Activated B cell treated with CpG ODN at 0.5 μM for 24 hours (primary cell): Measurements from ENCODE around the gene CCNB1. TPM values are rescaled to one million over a fixed set of nuclear protein-coding genes. Genes with fewer than 3 reads are reported as not detected.
"Not testable (repeated sequence)": the region's sequence is repeated elsewhere in the genome, so short reads cannot be mapped to it uniquely, and the experiment has no call there.

Experiments
- ATAC-seq: fragments of 200-7000 bp; cut with Tn5 transposase; one replicate; pipeline ENCODE4 v1.10.0; 2021; ENCODE audit warnings: low read depth, mild to moderate bottlenecking, moderate library complexity
- CTCF ChIA-PET: fragments of 350-600 bp; sonication (Branson Sonifier 250); formaldehyde crosslinking; loops from one replicate; lab custom pipeline; 2021; ENCODE audit warnings: antibody characterized with exemption; lab: Charles Lee
- POLR2A ChIA-PET: fragments of 350-600 bp; sonication (Branson Sonifier 250); formaldehyde crosslinking; loops from one replicate; lab custom pipeline; 2021; ENCODE audit warnings: antibody characterized with exemption; lab: Charles Lee
- DNase-seq: peaks from one replicate; pipeline ENCODE4 v3.0.0; 2022
- H3K27ac Mint-ChIP-seq: one replicate; pipeline ENCODE4 v1.8.0; 2020; ENCODE audit warnings: mixed read lengths
- H3K27me3 Mint-ChIP-seq: one replicate; pipeline ENCODE4 v1.8.0; 2021; ENCODE audit warnings: mixed read lengths
- H3K36me3 Mint-ChIP-seq: one replicate; pipeline ENCODE4 v1.8.0; 2021; ENCODE audit warnings: low read depth, mixed read lengths
- H3K4me1 Mint-ChIP-seq: one replicate; pipeline ENCODE4 v1.8.0; 2021; ENCODE audit warnings: mixed read lengths
- H3K4me3 Mint-ChIP-seq: one replicate; pipeline ENCODE4 v1.8.0; 2020; ENCODE audit warnings: mild to moderate bottlenecking, mixed read lengths
- H3K9me3 Mint-ChIP-seq: one replicate; pipeline ENCODE4 v1.8.0; 2020; ENCODE audit warnings: mixed read lengths
- intact Hi-C: fragments of 100-400 bp; cut with micrococcal nuclease; formaldehyde crosslinking; loops from one replicate; pipeline ENCODE4 v1.15.1; 2024
- total RNA-seq: library from RNA; stranded (reverse); gene quantifications from 2 replicates; pipeline ENCODE4 v1.2.3, GENCODE V29; 2022
- TF ChIP-seq, protein P1 (sequence below): fragments of 200-600 bp; IDR thresholded peaks from one replicate; pipeline ENCODE4 v1.8.0; 2022; ENCODE audit warnings: antibody characterized with exemption, mild to moderate bottlenecking

Gene CCNB1
- total RNA-seq, 1 donor from 2014 or later = 10.6 TPM

DNA sequence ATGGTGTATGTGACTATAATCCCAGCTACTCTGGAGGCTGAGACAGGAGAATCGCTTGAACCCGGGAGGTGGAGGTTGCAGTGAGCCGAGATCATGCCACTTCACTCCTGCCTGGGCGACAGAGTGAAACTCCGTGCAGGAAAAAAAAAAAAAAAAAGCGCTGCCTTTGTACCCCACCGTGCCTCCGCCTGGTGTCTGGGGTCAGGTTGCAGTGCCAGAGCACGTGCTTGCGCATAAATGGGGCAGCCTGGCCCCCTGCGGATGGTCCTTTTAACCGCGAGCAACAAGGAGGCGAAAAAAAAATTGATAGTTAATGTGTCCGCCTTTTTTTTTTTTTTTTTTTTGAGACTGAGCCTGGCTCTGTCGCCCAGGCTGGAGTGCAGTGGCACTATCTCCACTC lies 6.3 kb upstream of the CCNB1 start:
- POLR2A ChIA-PET = no interaction called here

DNA sequence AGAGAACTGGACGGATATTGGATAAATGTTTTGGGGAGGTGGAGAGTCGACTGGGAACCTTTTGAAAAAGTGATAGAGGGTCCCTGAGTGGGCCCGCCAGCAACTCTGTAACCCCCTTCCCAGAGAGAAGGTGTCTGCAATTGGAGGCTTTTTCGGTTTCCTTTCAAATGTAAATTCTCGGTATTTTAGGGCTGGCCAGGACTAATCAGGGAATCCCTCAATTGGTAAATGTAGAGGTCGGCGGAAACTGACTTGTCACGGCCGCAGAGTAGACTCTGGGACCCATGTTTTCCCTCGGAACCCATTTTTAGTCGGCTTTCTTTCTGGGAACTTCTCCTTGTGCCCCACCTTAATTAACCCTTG lies 524 bp downstream of the CCNB1 start:
- TF ChIP-seq, protein P1, sequence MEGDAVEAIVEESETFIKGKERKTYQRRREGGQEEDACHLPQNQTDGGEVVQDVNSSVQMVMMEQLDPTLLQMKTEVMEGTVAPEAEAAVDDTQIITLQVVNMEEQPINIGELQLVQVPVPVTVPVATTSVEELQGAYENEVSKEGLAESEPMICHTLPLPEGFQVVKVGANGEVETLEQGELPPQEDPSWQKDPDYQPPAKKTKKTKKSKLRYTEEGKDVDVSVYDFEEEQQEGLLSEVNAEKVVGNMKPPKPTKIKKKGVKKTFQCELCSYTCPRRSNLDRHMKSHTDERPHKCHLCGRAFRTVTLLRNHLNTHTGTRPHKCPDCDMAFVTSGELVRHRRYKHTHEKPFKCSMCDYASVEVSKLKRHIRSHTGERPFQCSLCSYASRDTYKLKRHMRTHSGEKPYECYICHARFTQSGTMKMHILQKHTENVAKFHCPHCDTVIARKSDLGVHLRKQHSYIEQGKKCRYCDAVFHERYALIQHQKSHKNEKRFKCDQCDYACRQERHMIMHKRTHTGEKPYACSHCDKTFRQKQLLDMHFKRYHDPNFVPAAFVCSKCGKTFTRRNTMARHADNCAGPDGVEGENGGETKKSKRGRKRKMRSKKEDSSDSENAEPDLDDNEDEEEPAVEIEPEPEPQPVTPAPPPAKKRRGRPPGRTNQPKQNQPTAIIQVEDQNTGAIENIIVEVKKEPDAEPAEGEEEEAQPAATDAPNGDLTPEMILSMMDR = no peak
- intact Hi-C loops = loop anchor here (1.0 kb wide), 3 partner anchors 22 to 202 kb away; partner anchors contain the start of genes AK6, CENPH, RAD17 and SLC30A5
- DNase-seq (no peak), ATAC-seq (no peak)
- H3K27me3 Mint-ChIP-seq = no peaks in the 10 kb centered on the region
- H3K27ac Mint-ChIP-seq = peak overlapping the region; percentile 89
- H3K36me3 Mint-ChIP-seq = peaks cover 20% of the 10 kb centered on the region
- H3K9me3 Mint-ChIP-seq = peaks cover 2% of the 10 kb centered on the region
- ChIA-PET CTCF (interaction anchor here (0.6 to 1.7 kb wide), 2 partner anchors 50 to 74 kb away, joined by 3 to 9 read pairs; partner anchors contain the start of gene SLC30A5), POLR2A (interaction anchor here (1.1 to 1.9 kb wide), 3 partner anchors 9 to 74 kb away, joined by 3 to 9 read pairs (median 4); partner anchors contain the start of genes CDK7 and SLC30A5)
- H3K4me1 Mint-ChIP-seq = peaks cover 23% of the 10 kb centered on the region
- peak overlapping the region; percentile 96 for H3K4me3 Mint-ChIP-seq

More for the DNA sequence above, 6.3 kb upstream of the CCNB1 start:
- TF ChIP-seq, protein P1 = no peak
- DNase-seq (no peak), ATAC-seq (no peak)
- Mint-ChIP-seq H3K36me3 (no peaks in the 10 kb centered on the region), H3K27ac (no peak overlapping the region), H3K4me1 (no peaks in the 10 kb centered on the region), H3K4me3 (no peak overlapping the region), H3K9me3 (no peaks in the 10 kb centered on the region), H3K27me3 (no peaks in the 10 kb centered on the region)
- CTCF ChIA-PET = no interaction called here
- intact Hi-C loops = no loop called here

DNA sequence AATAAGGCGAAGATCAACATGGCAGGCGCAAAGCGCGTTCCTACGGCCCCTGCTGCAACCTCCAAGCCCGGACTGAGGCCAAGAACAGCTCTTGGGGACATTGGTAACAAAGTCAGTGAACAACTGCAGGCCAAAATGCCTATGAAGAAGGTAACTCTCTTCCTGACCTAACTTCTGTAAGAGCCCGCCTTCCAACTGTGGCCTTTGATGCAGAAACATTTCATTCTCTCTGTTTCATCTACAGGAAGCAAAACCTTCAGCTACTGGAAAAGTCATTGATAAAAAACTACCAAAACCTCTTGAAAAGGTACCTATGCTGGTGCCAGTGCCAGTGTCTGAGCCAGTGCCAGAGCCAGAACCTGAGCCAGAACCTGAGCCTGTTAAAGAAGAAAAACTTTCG lies 979 bp downstream of the CCNB1 start:
- ATAC-seq (no peak), DNase-seq (no peak)
- Mint-ChIP-seq H3K27me3 (no peaks in the 10 kb centered on the region), H3K9me3 (peaks cover 2% of the 10 kb centered on the region), H3K27ac (no peak overlapping the region), H3K4me1 (peaks cover 23% of the 10 kb centered on the region), H3K4me3 (peak overlapping the region; percentile 96), H3K36me3 (peaks cover 22% of the 10 kb centered on the region)
- ChIA-PET CTCF (interaction anchor here (2.2 kb wide), 1 partner anchor 74 kb away, joined by 7 read pairs; the partner anchor contains the start of gene SLC30A5), POLR2A (interaction anchor here (1.1 kb wide), 1 partner anchor 9 kb away, joined by 3 read pairs; no protein-coding TSS in a partner anchor)
- TF ChIP-seq, protein P1 = no peak
- intact Hi-C loops = loop anchor here (1.0 kb wide), 3 partner anchors 21 to 201 kb away; partner anchors contain the start of genes AK6, CENPH, RAD17 and SLC30A5

DNA sequence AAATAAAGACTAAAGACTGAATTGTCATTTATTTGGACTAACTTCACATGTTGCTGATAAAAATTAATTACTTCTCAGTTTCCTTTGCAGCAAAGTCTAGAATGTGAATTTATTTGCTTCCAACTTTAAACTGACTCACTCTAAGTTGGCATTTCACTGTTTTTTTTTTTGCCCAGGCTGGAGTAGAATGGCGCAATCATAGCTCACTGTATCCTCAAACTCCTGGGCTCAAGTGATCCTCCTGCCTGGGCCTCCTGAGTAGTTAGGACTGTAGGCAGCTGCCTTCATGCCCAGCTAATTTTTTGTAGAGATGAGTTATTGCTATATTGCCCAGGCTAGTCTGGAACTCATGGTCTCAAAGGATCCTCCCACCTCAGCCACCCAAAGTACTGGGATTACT lies 3.5 kb downstream of the CCNB1 start:
- no peak for ATAC-seq
- POLR2A ChIA-PET = no interaction called here
- CTCF ChIA-PET = no interaction called here
- TF ChIP-seq, protein P1 = no peak
- no peak for DNase-seq
- H3K36me3 Mint-ChIP-seq = peaks cover 40% of the 10 kb centered on the region
- H3K4me1 Mint-ChIP-seq = peaks cover 23% of the 10 kb centered on the region
- H3K27ac Mint-ChIP-seq = no peak overlapping the region
- H3K4me3 Mint-ChIP-seq = no peak overlapping the region
- intact Hi-C loops = no loop called here
- H3K27me3 Mint-ChIP-seq = no peaks in the 10 kb centered on the region
- H3K9me3 Mint-ChIP-seq = peaks cover 2% of the 10 kb centered on the region

DNA sequence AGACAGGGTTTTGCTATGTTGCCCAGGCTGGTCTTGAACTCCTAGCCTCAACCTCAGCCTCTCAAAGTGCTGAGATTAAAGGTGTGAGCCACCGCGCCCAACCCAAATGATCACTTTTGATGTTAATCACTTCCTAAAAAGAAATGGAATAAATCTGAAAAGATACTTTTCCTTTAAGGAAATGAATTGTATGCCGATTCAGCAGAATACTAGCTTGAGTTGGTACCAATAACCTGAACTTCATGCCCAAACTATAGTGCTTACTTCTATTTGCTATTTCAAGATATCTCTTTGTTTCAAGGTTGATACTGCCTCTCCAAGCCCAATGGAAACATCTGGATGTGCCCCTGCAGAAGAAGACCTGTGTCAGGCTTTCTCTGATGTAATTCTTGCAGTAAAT lies 4.0 kb downstream of the CCNB1 start:
- H3K36me3 Mint-ChIP-seq = peaks cover 44% of the 10 kb centered on the region
- POLR2A ChIA-PET = no interaction called here
- H3K27ac Mint-ChIP-seq = no peak overlapping the region
- TF ChIP-seq, protein P1 = no peak
- CTCF ChIA-PET = no interaction called here
- H3K27me3 Mint-ChIP-seq = no peaks in the 10 kb centered on the region
- intact Hi-C loops = no loop called here
- H3K4me1 Mint-ChIP-seq = peaks cover 23% of the 10 kb centered on the region
- H3K9me3 Mint-ChIP-seq = peaks cover 2% of the 10 kb centered on the region
- ATAC-seq (no peak), DNase-seq (no peak)
- H3K4me3 Mint-ChIP-seq = no peak overlapping the region

DNA sequence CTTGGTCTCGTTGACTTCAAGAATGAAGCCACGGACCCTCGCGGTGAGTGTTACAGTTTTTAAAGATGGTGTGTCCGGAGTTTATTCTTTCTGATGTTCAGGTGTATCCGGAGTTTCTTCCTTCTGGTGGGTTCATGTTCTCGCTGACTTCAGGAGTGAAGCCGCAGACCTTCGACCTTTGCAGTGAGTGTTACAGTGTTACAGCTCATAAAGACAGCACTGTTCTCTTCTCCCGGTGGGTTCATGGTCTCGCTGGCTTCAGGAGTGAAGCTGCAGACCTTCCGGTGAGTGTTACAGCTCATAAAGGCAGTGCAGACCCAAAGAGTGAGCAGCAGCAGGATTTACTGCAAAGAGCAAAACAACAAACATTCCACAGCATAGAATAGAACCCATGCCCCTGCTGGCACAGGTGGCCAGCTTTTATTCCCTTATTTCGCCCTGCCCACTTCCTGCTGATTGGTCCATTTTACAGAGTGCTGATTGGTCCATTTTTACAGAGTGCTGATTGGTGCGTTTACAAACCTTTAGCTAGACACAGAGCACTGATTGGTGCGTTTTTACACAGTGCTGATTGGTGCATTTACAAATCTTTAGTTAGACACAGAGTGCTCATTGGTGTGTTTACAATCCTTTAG lies 14.8 kb downstream of the CCNB1 start:
- H3K4me1 Mint-ChIP-seq = peaks cover 11% of the 10 kb centered on the region
- H3K36me3 Mint-ChIP-seq, ATAC-seq, H3K4me3 Mint-ChIP-seq, DNase-seq, H3K27ac Mint-ChIP-seq, intact Hi-C loops, POLR2A ChIA-PET, H3K27me3 Mint-ChIP-seq, CTCF ChIA-PET, H3K9me3 Mint-ChIP-seq: not testable (repeated sequence)
